ENCODE measurements around the gene SLC9A7.

DNA sequence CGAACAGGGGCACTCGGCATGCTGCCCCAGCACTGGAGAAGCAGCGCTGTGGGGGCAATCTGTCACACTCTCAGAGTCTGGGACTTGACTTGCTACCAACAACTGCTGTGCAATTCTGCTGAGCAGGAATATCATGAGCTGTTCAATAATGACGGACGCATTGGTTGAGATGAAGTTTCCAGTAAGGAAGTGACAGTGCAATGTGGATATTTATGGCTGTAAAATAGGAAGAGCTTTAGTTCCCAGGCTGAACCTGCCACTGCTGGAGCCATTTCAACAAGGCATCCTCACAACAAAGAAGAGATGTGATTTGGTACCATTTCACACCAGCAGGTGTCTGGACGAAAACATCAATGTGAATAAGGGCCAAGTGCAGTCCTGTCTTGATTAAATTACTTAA is 161.1 kb downstream of the SLC9A7 start:
- TF ChIP-seq, protein P1, sequence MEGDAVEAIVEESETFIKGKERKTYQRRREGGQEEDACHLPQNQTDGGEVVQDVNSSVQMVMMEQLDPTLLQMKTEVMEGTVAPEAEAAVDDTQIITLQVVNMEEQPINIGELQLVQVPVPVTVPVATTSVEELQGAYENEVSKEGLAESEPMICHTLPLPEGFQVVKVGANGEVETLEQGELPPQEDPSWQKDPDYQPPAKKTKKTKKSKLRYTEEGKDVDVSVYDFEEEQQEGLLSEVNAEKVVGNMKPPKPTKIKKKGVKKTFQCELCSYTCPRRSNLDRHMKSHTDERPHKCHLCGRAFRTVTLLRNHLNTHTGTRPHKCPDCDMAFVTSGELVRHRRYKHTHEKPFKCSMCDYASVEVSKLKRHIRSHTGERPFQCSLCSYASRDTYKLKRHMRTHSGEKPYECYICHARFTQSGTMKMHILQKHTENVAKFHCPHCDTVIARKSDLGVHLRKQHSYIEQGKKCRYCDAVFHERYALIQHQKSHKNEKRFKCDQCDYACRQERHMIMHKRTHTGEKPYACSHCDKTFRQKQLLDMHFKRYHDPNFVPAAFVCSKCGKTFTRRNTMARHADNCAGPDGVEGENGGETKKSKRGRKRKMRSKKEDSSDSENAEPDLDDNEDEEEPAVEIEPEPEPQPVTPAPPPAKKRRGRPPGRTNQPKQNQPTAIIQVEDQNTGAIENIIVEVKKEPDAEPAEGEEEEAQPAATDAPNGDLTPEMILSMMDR (IDR thresholded peaks at IDR 0.05) = no peak
- no peak for TF ChIP-seq POLR2A (IDR thresholded peaks at IDR 0.05)

Data from adrenal gland (tissue), 5 donors.